OCI-LY1 (cell line): ENCODE measurements around the gene TRIM9.
"Not testable (repeated sequence)": the region's sequence is repeated elsewhere in the genome, so short reads cannot be mapped to it uniquely, and the experiment has no call there.

Experiments used
- H2AFZ ChIP-seq: fragments of 200-600 bp; sonication (generic), shearing (Covaris generic); 2 replicates; pipeline ENCODE4 v1.6.0; 2014; ENCODE audit warnings: antibody characterized with exemption, mild to moderate bottlenecking, low read length
- H3F3A ChIP-seq: fragments of 200-600 bp; sonication (generic), shearing (Covaris generic); 2 replicates; pipeline ENCODE4 v1.6.0; 2014; ENCODE audit warnings: mild to moderate bottlenecking, antibody characterized with exemption, low read length, moderate library complexity; ENCODE audit not compliant: insufficient read depth
- H3K27ac ChIP-seq: fragments of 200-600 bp; sonication (generic); 2 replicates; pipeline ENCODE4 v1.5.1; 2014; ENCODE audit warnings: low read length, mixed run types, mild to moderate bottlenecking, low read depth; ENCODE audit not compliant: poor library complexity, severe bottlenecking
- H3K27me3 ChIP-seq: fragments of 200-600 bp; sonication (generic); 2 replicates; pipeline ENCODE4 v1.6.0; 2014; ENCODE audit warnings: antibody characterized with exemption, mild to moderate bottlenecking, low read length, moderate library complexity; ENCODE audit not compliant: insufficient read depth
- H3K36me3 ChIP-seq: fragments of 200-600 bp; sonication (generic); 2 replicates; pipeline ENCODE4 v1.6.1; 2014; ENCODE audit warnings: mild to moderate bottlenecking, antibody characterized with exemption, low read length, moderate library complexity, mixed read lengths; ENCODE audit not compliant: insufficient read depth
- H3K4me1 ChIP-seq: fragments of 200-600 bp; sonication (generic); 2 replicates; pipeline ENCODE4 v1.5.1; 2014; ENCODE audit warnings: mild to moderate bottlenecking, low read length, moderate library complexity; ENCODE audit not compliant: insufficient read depth, severe bottlenecking
- H3K4me2 ChIP-seq: fragments of 200-600 bp; sonication (generic), shearing (Covaris generic); 2 replicates; pipeline ENCODE4 v1.6.1; 2014; ENCODE audit warnings: low read length
- H3K4me3 ChIP-seq: fragments of 200-600 bp; sonication (generic); 2 replicates; pipeline ENCODE4 v1.5.1; 2014; ENCODE audit warnings: low read length, low read depth, mild to moderate bottlenecking, mixed read lengths; ENCODE audit not compliant: poor library complexity, severe bottlenecking
- H3K79me2 ChIP-seq: fragments of 200-600 bp; shearing (Covaris generic); 2 replicates; pipeline ENCODE4 v1.6.1; 2016; ENCODE audit warnings: mixed run types, low read length, mixed read lengths; ENCODE audit not compliant: insufficient read depth
- H3K9ac ChIP-seq: fragments of 200-600 bp; sonication (generic), shearing (Covaris generic); 2 replicates; pipeline ENCODE4 v1.6.1; 2014; ENCODE audit warnings: mild to moderate bottlenecking, low read length, mixed read lengths
- H3K9me2 ChIP-seq: fragments of 200-600 bp; sonication (generic), shearing (Covaris generic); 2 replicates; pipeline ENCODE4 v1.6.1; 2014; ENCODE audit warnings: low read depth, mild to moderate bottlenecking, low read length, mixed read lengths
- H3K9me3 ChIP-seq: fragments of 200-600 bp; shearing (Covaris generic); 2 replicates; pipeline ENCODE4 v1.6.1; 2014; ENCODE audit warnings: low read length, mixed read lengths
- H4K20me1 ChIP-seq: fragments of 200-600 bp; sonication (generic), shearing (Covaris generic); 2 replicates; pipeline ENCODE4 v1.6.0; 2016; ENCODE audit warnings: mild to moderate bottlenecking, low read length; ENCODE audit not compliant: insufficient read depth
- CTCF ChIP-seq: fragments of 200-600 bp; sonication (generic), shearing (Covaris generic); IDR thresholded peaks from 2 replicates; pipeline ENCODE4 v1.5.1; 2017; ENCODE audit warnings: mild to moderate bottlenecking, antibody characterized with exemption, low read length, moderate library complexity, mixed read lengths
- EZH2 ChIP-seq: fragments of 200-600 bp; sonication (generic), shearing (Covaris generic); IDR thresholded peaks from 2 replicates; pipeline ENCODE4 v1.8.0; 2017; ENCODE audit warnings: borderline replicate concordance, mixed run types, mild to moderate bottlenecking, antibody characterized with exemption, low read length, moderate library complexity, mixed read lengths

Gene TRIM9

GRCh38 chr14:50944647-50945413 is 150.1 kb downstream of the TRIM9 start:
- Histone ChIP-seq H3K27ac (no peak overlapping the region), H3K9me3 (no peaks in the 10 kb centered on the region), H3K79me2 (no peaks in the 10 kb centered on the region), H3K9ac (peak overlapping the region; percentile 71), H3K4me2 (peak overlapping the region; percentile 68), H3K27me3 (no peaks in the 10 kb centered on the region), H3F3A (no peaks in the 10 kb centered on the region), H4K20me1 (no peaks in the 10 kb centered on the region), H3K36me3 (no peaks in the 10 kb centered on the region), H3K9me2 (no peaks in the 10 kb centered on the region), H3K4me1 (peaks cover 5% of the 10 kb centered on the region), H3K4me3 (peak overlapping the region; percentile 75), H2AFZ (0 out of 2 replicates have a peak overlapping the region, but pooled peaks have one; percentile 47)
- TF ChIP-seq EZH2 (no peak), CTCF (no peak)

- H3K9ac ChIP-seq, result peak within 1 kb of the TSS; percentile 71
- peak within 1 kb of the TSS; percentile 68 for H3K4me2 ChIP-seq
- H3K27me3 ChIP-seq, result no peaks in the 10 kb centered on the region
- no peak; the same call in 1 of the 2 replicates for TF ChIP-seq CTCF
- no peak for TF ChIP-seq EZH2
- no peaks in the 10 kb centered on the region for H3F3A ChIP-seq
- H3K27ac ChIP-seq, result no peak within 1 kb of the TSS
- H3K9me2 ChIP-seq, result no peaks in the 10 kb centered on the region
- no peaks in the 10 kb centered on the region for H3K9me3 ChIP-seq
- H3K79me2 ChIP-seq, result no peaks in the 10 kb centered on the region
- no peaks in the 10 kb centered on the region for H3K36me3 ChIP-seq
- no peaks in the 10 kb centered on the region for H4K20me1 ChIP-seq
- H2AFZ ChIP-seq, result 0 out of 2 replicates have a peak within 1 kb of the TSS, but pooled peaks have one; percentile 47
- H3K4me3 ChIP-seq, result peak within 1 kb of the TSS; percentile 75
- H3K4me1 ChIP-seq, result peaks cover 5% of the 10 kb centered on the region
Measured at GRCh38 chr14:50943943-50944646, 150.8 kb downstream of the TRIM9 start, which contains the start of gene PYGL. TSS of gene PYGL (minus strand) at chr14:50944483. CDS start at chr14:50944403, 80 bp downstream.

- Histone ChIP-seq H2AFZ (no peak overlapping the region), H3K36me3 (no peaks in the 10 kb centered on the region), H3K9ac (peak overlapping the region; percentile 71), H3K27ac (no peak overlapping the region), H3K79me2 (no peaks in the 10 kb centered on the region), H3F3A (no peaks in the 10 kb centered on the region), H3K9me3 (no peaks in the 10 kb centered on the region), H3K4me2 (peak overlapping the region; percentile 68), H3K4me3 (peak overlapping the region; percentile 75), H4K20me1 (no peaks in the 10 kb centered on the region), H3K27me3 (no peaks in the 10 kb centered on the region), H3K4me1 (peaks cover 5% of the 10 kb centered on the region), H3K9me2 (no peaks in the 10 kb centered on the region)
- TF ChIP-seq EZH2 (no peak), CTCF (no peak)
Measured at GRCh38 chr14:50943261-50943942, 151.5 kb downstream of the TRIM9 start.

- H3K27me3 ChIP-seq, H3K9me2 ChIP-seq, H3K4me3 ChIP-seq, H4K20me1 ChIP-seq, H3K79me2 ChIP-seq, H3K9me3 ChIP-seq, H3K9ac ChIP-seq, H3F3A ChIP-seq, H3K36me3 ChIP-seq, H3K4me2 ChIP-seq, H3K27ac ChIP-seq, H2AFZ ChIP-seq: not testable (repeated sequence)
- peaks cover 18% of the 10 kb centered on the region for H3K4me1 ChIP-seq
Measured at GRCh38 chr14:50941638-50942037, 153.3 kb downstream of the TRIM9 start.
